Measurements from ENCODE around the gene BBS5.
A peak's percentile ranks its signal among the peaks of the same experiment; 100 is the strongest.
"Not testable (repeated sequence)": the region's sequence is repeated elsewhere in the genome, so short reads cannot be mapped to it uniquely, and the experiment has no call there.

Gene BBS5

DNA sequence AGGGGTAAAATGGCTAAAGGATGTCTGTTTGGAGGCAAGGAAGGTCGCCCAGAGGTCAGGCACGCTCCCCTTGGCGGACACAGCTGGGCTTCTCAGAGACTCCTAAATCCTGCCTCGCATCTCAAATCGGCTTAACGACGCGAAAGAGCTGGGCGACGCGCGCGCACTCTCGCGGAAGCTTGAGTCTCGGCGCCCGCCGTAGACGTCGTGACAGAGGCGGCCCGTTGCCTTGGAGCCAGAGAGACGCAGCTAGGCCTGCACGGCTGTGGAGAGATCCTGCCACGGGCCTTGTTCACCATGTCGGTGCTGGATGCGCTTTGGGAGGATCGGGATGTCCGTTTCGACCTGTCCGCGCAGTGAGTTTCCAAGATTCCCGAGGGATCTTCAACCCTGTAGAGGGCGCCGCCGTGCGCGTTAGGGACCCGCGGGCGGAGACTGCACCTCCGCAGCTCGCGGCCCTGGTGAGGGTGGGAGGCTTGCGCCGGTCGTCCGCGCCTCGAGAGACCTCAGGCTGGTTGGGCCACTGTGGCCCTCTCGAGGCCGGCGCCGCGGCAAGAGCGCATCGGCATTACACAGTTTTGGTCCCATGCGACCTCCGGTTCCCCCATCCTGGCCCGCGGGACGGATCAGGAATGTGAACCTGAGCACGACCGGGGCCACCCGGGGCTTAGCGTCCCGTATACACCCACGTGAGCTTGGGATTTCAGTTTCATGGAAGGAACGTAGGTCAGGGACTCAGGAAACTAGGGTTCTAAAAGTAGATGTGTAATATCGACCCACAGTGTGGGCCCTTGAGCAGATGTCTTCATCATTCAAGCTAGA, at the start of gene BBS5:
Gene BBS5 (plus strand): TSS at position 238 of the 822 bp plus-strand sequence. CDS start 60 bp downstream, at position 298.
- peak; percentile 68 to 70 for DNase-seq

DNA sequence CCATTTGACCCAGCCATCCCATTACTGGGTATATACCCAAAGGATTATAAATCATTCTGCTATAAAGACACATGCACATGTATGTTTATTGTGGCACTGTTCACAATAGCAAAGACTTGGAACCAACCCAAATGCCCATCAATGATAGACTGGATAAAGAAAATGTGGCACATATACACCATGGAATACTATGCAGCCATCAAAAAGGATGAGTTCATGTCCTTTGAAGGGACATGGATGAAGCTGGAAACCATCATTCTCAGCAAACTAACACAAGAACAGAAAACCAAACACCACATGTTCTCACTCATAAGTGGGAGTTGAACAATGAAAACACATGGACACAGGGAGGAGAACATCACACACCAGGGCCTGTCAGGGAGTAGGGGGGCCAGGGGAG, 47.5 kb upstream of the BBS5 start:
- not testable (repeated sequence) for DNase-seq

DNA sequence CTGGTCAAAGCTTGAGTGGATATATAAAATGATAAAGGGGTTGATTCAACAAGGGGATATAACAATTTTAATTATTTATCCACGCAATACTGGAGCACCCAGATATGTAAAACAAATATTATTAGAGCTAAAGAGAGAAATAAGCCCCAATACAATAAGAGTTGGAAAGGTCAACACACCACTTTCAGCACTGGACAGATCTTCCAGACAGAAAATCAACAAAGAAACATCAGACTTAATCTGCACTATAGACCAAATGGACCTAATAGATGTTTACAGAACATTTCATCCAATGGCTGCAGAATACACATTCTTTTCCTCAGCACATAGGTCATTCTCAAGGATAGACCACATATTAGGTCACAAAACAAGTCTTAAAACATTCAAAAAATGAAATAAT, 45.1 kb upstream of the BBS5 start:
- DNase-seq, result not testable (repeated sequence)

GRCh38 chr2:169438466-169439072, 40.7 kb upstream of the BBS5 start:
- no peak for DNase-seq

DNA sequence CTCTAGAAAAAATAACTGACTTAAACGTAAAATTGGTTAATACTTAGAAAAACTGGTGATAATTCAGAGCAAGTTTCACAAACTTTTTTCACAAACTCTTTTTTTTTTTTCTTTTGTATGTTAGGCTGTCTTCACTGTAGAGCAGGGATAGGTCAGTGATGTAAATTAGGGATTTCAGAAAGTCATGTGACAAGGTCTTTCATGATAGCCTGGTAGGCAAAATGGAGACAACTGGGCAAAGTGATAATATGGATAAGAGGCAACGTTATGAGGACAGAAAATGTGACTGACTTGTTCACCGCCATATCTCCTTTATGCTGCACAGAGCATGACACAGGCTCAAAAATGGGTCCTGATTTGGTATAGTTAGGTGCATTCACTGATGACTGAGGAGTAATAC, 39.4 kb upstream of the BBS5 start:
- DNase-seq, result no peak

DNA sequence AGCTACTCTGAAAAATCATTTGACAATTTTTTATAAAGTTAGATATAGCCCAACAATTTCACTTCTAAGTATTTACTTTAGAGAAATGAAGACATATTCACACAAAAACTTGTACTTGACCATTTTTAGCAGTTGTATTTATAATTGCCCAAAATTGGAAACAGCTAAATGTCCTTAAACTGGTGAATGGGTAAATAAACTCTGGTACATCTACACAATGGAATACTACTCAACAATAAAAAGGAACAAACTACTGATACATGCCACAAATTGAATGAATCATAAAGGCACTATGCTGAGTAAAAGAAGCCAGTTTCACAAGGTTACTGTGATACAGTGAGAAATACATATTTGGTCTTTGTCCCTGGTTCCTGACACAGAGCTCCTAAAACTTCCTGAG, 32.8 kb upstream of the BBS5 start:
- DNase-seq, result no peak

GRCh38 chr2:169448316-169448715, 31.0 kb upstream of the BBS5 start:
- DNase-seq, result no peak

GRCh38 chr2:169448865-169449264, 30.4 kb upstream of the BBS5 start:
- no peak for DNase-seq

GRCh38 chr2:169452080-169452479, 27.2 kb upstream of the BBS5 start:
- no peak for DNase-seq

GRCh38 chr2:169453044-169453443, 26.2 kb upstream of the BBS5 start:
- DNase-seq, result not testable (repeated sequence)

DNA sequence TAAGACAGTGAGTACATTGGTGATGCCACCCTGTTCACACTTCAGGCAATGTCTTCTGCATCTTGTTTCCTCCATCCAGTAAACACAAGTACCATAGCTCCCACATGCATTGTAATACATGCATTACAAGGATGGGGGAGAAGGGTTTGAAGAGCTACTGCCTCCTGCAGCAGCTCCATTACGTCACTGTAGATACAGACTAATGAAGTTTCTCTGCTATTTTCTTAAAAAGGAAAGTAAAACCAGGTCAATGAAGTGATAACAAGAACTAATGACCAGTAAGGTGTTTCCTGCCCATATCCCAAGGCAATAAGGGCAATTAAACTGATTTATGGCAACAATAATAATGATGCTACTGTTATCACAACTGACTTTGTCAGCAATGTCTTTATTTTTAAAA, 18.2 kb upstream of the BBS5 start:
- no peak for DNase-seq

- DNase-seq, result no peak
Observed at GRCh38 chr2:169462896-169463695, 16.2 kb upstream of the BBS5 start.

DNA sequence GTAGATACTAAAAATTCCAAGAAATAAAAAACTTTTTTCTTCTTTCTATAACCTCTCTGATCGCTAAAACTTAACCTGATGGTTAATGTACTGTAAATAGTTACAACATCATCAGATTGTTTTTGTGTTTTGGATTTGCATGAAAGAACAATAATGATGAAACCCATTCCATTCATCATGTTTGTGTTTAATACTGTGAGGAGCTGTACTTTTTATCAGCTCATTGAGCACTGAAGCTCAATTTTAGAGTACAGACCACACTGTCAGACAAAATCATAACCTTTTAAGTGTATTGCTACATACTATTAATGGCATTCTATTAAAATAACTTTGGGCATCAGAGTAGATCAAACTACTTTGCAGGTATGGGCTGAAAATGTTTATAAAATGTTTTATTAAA, 14.8 kb upstream of the BBS5 start:
- DNase-seq, result no peak

GRCh38 chr2:169464882-169465281, 14.4 kb upstream of the BBS5 start:
- DNase-seq, result no peak

DNA sequence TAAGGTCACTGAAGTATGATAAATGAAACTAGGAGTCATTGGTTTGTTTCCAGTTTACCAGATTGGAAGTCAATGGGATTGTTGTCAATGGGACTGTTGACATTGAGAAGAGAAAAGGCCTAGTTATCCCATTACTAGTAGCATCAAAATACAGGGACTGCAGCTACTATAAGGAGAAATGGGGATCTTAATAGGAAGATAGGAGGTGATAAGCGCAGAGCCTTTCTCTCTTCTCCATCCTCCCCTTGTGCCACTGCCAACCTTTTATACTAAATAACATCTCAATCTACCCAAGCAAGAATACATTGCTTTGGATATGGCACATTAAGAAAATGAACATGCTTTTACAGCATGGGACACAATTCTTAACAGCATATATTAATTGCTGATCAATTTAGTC, 10.5 kb upstream of the BBS5 start:
- no peak for DNase-seq

DNA sequence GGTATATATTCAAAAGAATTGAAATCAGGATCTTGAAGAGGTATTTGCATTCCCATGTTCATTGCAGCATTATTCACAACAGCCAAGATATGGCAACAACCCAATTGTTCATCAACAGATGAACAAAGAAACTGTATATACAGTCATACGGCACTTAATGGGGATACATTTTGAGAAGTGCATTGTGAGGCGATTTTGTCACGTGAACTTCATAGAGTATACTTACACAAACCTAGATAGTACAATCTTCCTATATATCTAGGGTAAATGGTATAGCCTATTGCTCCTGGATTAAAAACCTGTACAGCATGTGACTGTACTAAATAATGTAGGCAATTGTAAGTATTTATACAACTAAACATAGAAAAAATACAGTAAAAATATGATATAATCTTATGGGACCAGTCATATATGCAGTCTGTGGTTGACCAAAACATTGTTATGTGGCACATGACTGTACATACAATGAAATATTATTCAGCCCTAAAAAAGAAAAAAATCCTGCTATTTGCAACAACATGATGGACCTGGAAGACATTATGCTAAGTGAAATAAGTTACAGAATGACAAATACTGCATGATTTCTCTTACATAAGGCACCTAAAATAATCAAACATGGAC, 9.2 kb upstream of the BBS5 start:
- no peak for DNase-seq

GRCh38 chr2:169472249-169472648, 7.0 kb upstream of the BBS5 start:
- no peak for DNase-seq

GRCh38 chr2:169476459-169476858, 2.8 kb upstream of the BBS5 start:
- DNase-seq, result no peak

DNA sequence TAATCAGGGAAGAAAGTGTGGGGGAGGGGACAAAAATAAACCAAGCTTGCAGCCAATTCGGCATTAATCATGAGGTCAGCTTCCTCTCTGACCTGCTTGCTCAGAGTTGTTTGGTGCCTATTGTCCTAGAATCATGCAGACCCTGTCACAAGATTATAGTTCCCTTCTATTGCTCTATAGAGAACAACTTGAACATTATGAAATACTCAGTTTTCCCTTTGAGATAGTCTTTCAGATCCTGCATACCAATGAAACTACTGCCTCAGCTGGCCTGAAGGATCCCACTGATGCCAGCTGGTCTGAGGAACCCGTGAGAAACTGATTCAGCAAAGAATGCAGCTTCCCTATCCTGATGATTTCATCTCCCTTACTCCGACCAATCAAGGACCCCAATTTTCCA, 955 bp upstream of the BBS5 start:
- no peak for DNase-seq

- DNase-seq, result no peak
Observed at GRCh38 chr2:169478745-169479256, 493 bp upstream of the BBS5 start.

DNA sequence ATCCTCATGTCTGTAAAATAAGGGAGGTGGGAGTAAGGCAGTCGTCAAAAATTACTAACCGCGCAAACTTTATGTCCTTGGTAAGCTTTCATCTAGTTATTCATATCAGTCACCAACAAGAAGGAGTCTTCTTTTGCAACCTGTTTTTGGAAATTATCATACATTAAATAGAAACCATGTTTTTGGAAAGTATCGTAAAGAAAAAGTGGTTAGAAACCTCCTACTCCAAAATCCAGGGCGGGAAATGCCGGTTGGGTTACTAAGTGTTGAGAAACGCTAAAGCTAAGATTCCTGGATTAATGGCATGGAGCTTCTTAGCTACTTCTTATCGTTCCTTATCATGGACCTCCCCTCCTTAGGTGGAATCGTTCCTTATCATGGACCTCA, 778 bp downstream of the BBS5 start:
- DNase-seq, result no peak

- no peak for DNase-seq
Observed at GRCh38 chr2:169485650-169486138, 6.4 kb downstream of the BBS5 start.

DNA sequence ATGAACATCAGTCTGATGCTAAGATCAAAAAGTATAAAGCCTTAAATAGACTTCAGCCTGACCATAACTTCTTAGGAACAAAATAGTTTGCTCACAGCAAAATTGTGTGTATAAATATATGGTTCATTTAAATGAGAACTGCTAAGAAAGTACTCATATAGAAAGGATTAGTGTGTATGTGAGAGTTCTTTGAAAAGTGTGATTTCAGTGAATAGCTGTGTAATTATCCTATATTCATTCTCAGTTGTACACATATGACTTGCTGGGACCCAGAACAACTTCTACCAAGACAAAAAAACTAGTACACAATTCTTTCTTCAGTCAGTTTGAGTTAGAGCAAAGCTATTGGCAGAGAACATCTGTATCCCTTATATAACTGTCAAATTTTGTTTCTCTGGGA, 7.2 kb downstream of the BBS5 start:
- DNase-seq, result no peak

Data from CD4-positive, alpha-beta T cell treated with Interleukin-4 for 1 hour (primary cell).